Stimulated activated CD4-positive, alpha-beta T cell treated with anti-CD3 and anti-CD28 coated beads, Interleukin-2, amount 100 ng/mL, for 48 hours (primary cell): ENCODE data around the gene FNDC3B.

Experiments
- DNase-seq, 2 donors: peaks; one replicate each; pipeline ENCODE4 v3.0.0-alpha.2; 2020

The FNDC3B gene

GRCh38 chr3:172057059-172057458 is 17.7 kb downstream of the FNDC3B start:
- DNase-seq, result no peak

GRCh38 chr3:172057624-172058327 is 18.4 kb downstream of the FNDC3B start:
- DNase-seq, result no peak

- DNase-seq, result no peak
These were observed 20.2 kb downstream of the FNDC3B start for GRCh38 chr3:172059532-172059931.

- no peak for DNase-seq
These were observed 20.9 kb downstream of the FNDC3B start for GRCh38 chr3:172060234-172060633.

- no peak for DNase-seq
These were observed 22.4 kb downstream of the FNDC3B start for GRCh38 chr3:172061724-172062184.

GRCh38 chr3:172062761-172063160 is 23.4 kb downstream of the FNDC3B start:
- no peak for DNase-seq

GRCh38 chr3:172063456-172064432 is 24.4 kb downstream of the FNDC3B start:
- no peak for DNase-seq

- DNase-seq, result no peak
These were observed 26.1 kb downstream of the FNDC3B start for GRCh38 chr3:172065527-172065926.

- no peak for DNase-seq
These were observed 26.8 kb downstream of the FNDC3B start for GRCh38 chr3:172065967-172066762.

- no peak for DNase-seq
These were observed 27.8 kb downstream of the FNDC3B start for GRCh38 chr3:172066880-172067796.

- DNase-seq, result no peak
These were observed 28.6 kb downstream of the FNDC3B start for GRCh38 chr3:172067837-172068440.

- no peak for DNase-seq
These were observed 29.6 kb downstream of the FNDC3B start for GRCh38 chr3:172068977-172069376.

- DNase-seq, result no peak
These were observed 30.1 kb downstream of the FNDC3B start for GRCh38 chr3:172069478-172069877.

- DNase-seq, result no peak
These were observed 30.9 kb downstream of the FNDC3B start for GRCh38 chr3:172070269-172070668.

GRCh38 chr3:172070802-172071201 is 31.4 kb downstream of the FNDC3B start:
- no peak for DNase-seq

GRCh38 chr3:172071780-172072330 is 32.5 kb downstream of the FNDC3B start:
- DNase-seq, result no peak

GRCh38 chr3:172072543-172072942 is 33.2 kb downstream of the FNDC3B start:
- no peak for DNase-seq

- no peak for DNase-seq
These were observed 34.0 kb downstream of the FNDC3B start for GRCh38 chr3:172073262-172073915.

GRCh38 chr3:172074032-172074431 is 34.7 kb downstream of the FNDC3B start:
- no peak for DNase-seq

- no peak for DNase-seq
These were observed 35.2 kb downstream of the FNDC3B start for GRCh38 chr3:172074586-172074985.

GRCh38 chr3:172076212-172076611 is 36.8 kb downstream of the FNDC3B start:
- DNase-seq, result no peak
